DOHH2 (cell line): ENCODE results near the gene RTN4IP1.

ENCODE experiments used
- CTCF ChIP-seq: fragments of 200-600 bp; sonication (generic); IDR thresholded peaks from one replicate; pipeline ENCODE4 v1.5.1; 2014; ENCODE audit warnings: antibody characterized with exemption, mild to moderate bottlenecking, low read depth, low read length; ENCODE audit not compliant: poor library complexity, severe bottlenecking
- EZH2phosphoT487 ChIP-seq: fragments of 200-600 bp; sonication (generic); IDR thresholded peaks from 2 replicates; pipeline ENCODE4 v1.6.1; 2017; ENCODE audit warnings: borderline replicate concordance, mild to moderate bottlenecking, antibody characterized with exemption, low read length, moderate library complexity, mixed read lengths

GRCh38 chr6:106527117-106527516 is 102.2 kb downstream of the RTN4IP1 start:
- no peak for TF ChIP-seq EZH2phosphoT487
- TF ChIP-seq CTCF, result no peak
